HG03457 (cell line): ENCODE measurements around the gene UMPS.
"Not testable (repeated sequence)": the region's sequence is repeated elsewhere in the genome, so short reads cannot be mapped to it uniquely, and the experiment has no call there.

Experiments
- ATAC-seq: cut with Tn5 transposase; IDR thresholded peaks from one replicate; pipeline ENCODE4 v1.9.1; 2021; ENCODE audit warnings: moderate number of reproducible peaks; ENCODE audit not compliant: unreplicated experiment

UMPS gene

DNA sequence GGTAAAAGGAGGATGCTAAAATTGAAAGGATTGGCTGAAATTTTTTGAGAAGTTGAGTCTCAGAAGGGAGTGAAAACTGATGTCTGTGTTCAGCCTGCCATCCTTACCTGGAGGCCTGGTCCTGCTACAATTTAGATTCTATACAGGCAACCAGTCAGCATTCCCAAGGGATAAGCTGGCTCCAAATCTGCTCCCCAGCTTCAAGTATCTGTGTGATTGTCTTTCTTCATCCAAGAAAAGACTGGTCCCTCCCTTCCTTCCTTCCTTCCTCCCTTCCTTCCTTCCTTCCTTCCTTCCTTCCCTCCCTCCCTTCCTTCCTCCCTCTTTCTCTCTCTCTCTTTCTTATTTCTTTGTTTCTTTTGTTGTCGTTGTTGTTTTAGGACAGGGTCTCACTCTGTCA lies 24.7 kb upstream of the UMPS start:
- no peak for ATAC-seq

DNA sequence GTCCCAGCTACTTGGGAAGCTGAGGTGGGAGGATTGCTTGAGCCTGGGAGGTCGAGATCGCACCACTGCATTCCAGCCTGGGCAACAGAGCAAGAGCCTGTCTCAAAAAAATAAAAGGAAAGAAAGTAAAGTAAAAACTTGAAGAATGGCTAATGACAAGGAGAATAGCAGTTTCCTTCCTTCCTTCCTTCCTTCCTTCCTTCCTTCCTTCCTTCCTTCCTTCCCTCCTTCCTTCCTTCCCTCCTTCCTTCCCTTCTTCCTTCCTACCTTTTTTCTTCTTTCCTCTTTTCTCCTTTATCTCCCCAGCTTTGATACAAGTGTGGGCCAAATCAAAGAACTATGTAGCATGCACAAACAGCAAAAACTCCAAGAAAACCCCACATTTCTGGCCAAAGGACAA lies 23.0 kb upstream of the UMPS start:
- not testable (repeated sequence) for ATAC-seq

DNA sequence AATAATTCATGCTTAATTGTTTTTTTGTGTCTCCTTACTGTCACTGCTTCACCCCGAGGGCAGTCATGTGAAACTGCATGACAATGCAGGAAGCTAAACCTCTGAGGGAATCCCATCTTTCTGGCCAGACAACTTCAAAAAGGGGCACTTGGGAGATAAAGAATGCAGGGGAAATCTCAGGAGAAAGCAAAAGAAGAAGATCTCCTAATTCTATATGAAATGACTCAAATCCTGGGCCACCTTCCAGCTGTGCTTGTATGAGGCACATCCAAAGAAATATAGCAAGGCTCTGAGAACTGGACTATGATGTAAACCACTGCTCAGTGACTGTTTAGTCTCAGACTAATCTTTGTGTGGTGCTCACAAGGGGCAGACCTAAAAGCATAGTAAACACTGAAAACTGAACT lies 22.6 kb upstream of the UMPS start:
- ATAC-seq, result no peak

DNA sequence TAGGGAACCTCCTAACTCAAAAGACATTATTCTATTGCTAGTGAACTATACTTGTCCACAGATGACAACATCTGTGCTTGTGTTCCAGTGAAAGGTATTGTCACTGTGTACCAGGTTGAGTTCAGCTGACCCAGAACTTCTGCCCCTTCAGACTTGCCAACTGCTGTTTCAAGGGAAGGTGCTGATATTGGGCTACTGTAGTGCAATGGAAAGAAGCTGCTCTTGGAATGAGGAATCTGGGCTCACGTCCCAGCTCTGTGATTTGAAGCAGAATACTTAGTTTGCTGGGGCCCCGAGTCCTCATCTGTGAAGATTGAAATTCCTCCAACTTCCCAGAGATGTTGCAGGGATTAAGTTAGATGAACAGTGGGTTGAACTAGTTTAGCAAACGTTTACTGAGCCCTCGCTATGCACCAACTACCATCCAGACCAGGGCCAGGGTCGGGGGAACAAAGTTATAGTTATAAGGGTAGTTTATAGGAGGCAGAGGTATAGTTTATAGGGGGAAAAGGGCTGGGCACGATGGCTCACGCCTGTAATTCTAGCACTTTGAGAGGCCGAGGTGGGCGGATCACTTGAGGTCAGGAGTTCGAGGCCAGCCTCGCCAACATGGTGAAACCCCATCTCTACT lies 15.9 kb upstream of the UMPS start:
- no peak for ATAC-seq

DNA sequence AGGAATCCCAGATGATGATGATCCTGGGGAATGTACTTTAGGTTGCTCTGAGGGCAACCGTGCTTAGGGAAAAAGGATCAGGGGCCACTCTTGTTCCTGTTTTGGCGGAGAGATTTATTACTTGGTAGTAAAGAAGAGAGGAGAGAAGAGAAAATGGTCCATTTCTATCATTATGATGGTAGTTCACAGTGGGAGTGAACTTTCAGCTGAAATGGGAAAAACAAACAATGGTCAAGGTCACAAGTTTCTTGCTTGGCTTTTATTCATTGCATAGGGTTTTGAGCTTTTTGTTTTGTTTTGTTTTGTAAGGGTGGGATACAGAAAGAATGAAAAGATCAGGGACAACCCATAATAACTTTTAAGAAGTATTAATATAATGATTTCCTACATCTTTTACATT lies 7.7 kb upstream of the UMPS start:
- ATAC-seq, result no peak

DNA sequence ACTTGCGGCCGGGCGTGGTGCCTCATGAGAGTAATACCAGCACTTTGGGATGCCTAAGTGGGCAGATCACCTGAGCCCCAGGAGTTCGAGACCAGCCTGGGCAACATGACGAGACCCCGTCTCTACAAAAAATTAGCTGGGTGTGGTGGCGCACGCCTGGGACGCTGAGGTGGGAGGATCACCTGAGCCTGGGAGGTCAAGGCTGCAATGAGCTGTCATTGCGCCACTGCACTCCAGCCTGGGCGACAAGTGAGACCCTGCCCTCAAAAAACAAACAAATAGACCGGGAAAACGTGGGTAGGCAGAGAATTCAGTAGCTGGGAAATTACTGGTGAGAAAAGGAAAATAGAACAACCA lies 667 bp downstream of the UMPS start:
- no peak for ATAC-seq

DNA sequence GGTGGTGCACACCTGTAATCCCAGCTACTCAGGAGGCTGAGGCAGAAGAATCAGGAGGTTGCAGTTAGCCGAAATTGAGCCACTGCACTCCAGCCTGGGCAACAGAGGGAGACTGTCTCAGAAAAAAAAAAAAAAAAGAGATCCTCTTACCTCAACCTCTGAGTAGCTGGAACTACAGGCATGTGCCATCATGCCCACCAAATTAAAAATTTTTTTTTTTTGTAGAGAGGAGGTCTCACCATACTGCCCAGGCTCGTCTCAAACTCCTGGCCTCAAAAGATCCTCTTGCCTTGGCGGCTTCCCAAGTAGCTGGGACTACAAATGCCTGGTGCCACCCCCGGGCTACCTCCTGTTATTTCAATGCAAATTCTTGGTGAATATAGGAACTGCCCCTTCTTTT lies 1.5 kb downstream of the UMPS start:
- ATAC-seq, result no peak

DNA sequence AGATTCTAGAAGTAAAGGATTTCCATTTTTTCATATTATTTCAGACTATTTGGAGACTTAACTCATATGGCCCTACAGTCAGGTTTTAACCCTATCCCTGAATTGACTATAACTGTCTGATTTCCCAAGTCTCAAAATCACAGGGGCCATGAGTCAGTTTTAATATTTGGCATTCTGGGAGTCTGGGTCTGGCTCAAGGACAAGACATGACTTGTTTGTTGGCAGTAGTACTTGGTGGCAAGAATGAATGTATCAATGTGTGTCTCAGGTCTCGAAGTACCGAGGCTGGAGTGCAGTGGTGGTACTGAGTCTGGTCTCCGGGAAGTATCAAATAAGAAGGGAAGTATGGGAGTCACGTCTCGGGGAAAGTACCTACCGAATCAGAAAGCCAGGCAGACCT lies 10.8 kb downstream of the UMPS start:
- no peak for ATAC-seq

DNA sequence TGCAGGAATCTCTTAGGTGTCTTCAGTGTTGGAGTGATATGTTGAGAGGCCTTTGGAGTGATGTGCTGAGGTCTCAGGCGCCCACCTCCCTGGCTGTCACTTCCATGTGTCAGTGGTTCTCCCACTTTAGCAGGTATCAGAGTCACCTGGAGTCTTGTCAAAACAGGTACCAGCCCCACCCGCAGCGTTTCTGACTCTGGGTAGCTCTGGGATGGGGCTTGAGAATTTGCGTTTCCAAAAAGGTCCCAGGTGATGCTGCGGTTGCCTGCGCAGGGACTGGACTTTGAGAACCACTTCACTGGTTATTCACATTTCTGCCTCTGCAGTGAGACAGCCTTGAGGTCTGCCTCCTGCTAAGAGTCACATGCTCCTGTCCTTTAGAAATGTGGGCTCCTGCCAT lies 15.5 kb downstream of the UMPS start:
- no peak for ATAC-seq

DNA sequence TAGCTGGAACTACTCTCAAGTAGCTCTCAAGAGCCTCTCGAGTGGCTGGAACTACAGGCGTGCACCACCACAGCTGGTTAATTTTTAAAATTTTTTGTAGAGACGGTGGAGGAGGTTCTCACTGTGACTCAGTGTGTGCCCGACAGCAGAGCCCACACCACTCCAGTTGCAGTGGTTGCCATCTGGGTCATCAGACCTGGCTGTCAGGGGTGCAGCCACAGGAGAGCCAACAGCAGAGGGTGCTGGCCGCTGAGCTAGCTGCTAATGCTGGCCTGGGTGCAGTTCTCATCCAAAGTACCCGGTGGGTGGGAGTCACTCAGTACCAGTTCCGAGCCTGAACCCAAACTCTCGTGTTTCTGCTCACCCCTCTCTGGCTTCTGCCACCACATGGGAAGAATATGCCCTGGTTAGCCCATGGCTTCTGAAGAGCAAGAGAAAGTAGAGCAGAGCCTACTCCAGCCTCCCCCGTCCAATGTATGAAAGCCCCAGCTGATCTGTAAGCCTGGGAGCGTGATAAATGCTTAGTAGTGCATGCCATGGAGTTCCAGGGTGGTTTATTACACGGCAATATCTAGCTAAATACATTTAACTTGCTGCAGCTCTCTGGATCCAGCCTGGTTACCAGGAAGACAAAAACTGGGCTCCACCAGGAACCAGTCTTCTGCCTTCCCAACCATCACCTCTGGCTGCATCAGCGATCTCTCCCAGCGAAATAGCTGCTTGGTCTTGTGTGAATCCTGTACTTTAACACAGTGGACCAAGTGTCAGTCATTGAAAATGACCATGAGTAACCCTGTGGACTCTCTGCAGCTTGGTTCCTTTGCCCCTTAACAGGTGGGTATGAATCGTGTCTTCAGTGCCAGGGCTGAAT lies 17.1 kb downstream of the UMPS start:
- no peak for ATAC-seq

DNA sequence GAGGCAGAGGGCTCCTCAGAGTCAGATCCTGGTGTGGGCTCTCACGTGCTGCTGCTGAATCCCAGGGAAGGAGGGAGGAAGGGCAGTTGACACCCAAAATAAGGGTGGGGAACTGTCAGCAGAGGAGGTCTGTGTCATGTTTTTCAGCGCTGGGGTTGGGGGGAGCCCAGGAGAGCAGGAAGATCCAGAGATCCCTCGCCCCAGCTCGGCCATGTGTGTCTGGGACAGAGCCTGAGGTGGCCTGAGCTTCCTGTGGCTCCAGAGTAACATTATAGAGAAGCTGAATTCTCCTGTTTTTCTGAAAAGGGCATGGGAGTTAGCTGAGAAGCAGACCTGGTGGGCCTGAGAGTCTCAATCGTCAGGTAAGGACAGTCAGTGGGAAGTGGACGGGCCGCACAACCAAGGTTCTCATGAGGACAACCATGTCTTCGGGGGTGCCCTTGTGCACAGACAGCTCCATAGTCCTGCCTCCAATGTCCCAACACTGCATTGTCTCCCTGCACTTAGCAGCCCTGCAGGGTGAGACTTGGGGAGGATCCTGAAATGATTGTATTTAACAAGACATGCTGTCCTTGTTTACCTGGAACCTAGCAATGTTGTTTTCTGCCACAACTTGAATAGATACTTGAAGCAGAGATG lies 18.4 kb downstream of the UMPS start:
- ATAC-seq, result no peak

DNA sequence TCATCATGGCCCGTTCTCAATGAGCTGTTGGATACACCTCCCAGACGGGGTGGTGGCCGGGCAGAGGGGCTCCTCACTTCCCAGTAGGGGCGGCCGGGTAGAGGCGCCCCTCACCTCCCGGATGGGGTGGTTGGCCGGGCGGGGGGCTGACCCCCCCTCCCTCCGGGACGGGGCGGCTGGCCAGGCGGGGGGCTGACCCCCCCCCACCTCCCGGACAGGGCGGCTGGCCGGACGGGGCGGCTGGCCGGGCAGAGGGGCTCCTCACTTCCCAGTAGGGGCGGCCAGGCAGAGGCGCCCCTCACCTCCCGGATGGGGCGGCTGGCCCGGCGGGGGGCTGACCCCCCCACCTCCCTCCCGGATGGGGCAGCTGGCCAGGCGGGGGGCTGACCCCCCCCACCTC lies 19.6 kb downstream of the UMPS start:
- not testable (repeated sequence) for ATAC-seq

DNA sequence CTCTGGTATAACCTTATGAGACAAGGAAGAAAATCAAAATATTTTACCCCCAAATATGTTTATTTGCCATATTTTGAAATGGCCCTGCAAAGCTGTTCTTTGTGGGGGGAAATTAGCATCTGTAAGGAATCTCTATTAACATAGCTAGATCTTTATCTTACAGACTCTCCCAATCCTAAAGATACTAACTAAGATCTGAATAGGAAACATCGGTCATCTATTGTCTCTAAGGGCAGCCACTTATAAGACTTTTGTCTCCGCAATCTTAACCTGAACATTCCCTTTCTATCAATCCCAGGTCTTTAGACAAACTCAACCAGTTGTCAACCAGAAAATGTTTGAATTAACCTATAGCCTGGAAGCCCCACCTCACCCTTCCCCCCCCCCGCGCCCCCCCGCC lies 21.2 kb downstream of the UMPS start:
- no peak for ATAC-seq

DNA sequence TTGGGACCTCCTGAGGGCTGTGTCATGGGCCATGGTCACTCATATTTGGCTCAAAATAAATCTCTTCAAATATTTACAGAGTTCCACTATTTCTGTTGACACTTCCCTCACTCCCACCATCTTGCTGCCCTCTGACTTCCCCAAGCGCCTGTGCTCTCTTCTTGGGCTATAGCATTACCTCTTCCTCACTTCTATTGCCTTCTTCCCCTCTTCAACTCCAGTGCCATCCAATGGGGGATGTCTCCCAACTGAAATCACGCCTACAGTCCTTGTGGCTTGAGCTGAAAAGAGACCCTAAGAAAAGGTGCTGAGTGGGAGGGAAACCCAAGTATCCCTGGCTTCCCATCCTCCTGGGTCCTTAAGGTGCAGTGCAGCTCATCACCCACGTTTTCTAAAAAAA lies 21.8 kb downstream of the UMPS start:
- no peak for ATAC-seq

DNA sequence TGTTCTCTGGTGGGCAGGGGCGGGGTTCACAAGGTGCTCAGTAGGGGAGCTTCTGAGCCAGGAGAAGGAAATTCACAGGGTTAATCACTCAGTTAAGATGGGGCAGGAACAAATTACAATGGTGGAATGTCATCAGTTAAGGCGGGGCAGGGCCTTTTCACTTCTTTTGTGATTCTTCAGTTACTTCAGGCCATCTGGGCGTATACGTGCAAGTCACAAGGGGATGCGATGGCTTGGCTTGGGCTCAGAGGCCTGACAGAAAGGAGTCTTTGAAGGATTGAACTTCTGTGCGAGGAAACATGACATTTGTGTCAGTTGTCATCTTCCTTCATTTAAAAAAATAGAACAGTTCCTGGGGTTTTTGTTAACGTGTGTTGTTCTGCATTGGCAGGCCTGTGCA lies 27.7 kb downstream of the UMPS start:
- not testable (repeated sequence) for ATAC-seq

DNA sequence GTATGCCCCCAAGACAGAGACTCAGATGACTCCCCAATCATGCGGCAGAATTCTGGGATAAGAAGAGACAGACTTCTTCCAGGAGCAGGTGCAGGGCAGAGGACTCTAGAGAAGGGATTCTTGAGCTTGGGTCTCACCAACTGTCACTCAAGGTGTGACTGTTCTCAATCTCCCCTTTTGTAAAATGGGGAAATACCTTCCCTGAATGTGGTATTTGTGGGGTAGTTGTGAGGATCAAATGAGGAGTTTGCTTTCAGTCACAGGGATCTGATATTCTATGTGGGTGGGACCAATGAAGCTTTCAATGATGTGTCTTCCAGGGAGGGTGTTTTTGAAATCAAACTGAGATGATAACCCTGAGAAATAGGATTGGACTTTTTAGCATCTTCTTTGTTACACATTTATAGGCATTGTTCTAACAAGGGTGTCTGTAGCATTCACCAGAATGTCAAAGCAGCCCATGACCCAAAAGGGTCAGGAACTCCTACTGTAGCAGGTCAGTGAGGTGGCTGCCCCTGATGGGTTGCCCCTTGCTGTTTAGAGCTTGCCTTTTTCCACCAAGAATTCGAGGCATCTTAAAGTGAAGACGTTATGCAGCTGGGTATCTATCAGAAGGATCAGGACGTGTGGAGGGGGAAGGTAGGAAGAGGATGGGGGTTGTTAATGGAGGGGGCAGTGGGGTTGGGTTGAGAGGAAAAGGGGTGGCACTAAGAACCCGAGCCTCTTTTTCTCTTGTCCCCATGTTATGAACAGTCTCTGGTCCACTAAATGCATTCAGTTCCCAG lies 28.8 kb downstream of the UMPS start:
- no peak for ATAC-seq

DNA sequence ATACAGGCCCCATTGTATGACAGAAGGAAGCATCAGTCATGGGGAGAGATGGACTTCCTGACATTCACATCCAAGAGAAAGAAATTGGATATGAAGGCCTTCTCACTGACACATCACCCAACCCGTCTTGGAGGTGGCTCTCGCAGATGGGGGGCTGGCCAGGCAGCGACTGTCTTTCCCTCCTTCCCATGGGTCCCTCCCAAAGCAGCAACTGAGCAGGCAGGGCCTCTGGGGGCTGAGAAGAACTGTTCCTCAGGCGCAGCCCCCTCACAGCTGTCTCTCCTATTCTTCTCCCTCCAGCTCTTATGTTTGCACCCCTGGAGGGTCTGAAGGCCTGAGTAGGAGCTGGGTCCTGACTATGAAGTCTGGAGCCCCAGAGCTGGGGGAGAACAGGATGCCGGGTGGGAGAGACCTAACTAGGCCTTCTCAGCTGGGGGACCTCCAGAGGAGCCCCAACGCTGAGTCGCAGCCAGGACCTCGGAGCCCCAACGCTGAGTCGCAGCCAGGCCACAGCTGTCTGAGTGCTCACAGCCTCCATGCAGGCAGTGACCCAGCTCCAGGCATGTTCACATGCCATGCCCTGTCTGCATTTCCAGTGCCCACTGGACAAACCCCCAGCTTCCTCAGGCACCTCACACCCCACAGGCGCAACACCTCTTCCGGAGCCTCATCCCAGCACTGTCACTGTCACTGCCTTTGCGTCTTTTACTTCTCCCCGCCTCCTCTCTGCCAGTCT lies 29.6 kb downstream of the UMPS start:
- no peak for ATAC-seq

DNA sequence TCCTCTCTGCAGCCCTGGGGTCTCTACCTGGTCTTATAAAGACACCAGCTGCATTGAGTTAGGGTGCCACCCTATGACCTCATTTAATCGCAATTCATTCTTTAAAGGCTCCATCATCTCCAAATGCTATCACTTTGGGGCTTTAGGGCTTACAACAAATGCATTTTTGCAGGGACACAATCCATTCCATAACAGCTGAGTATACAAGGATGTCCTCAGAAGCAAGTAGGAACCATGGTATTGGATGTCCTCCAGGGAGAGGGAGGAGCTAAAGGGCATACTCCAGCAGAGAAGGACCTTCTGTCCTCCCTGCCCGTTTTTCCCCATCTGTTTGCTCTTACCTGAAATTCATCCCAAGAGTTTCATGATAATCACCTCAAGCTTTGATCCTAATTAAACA lies 30.3 kb downstream of the UMPS start:
- ATAC-seq, result no peak

DNA sequence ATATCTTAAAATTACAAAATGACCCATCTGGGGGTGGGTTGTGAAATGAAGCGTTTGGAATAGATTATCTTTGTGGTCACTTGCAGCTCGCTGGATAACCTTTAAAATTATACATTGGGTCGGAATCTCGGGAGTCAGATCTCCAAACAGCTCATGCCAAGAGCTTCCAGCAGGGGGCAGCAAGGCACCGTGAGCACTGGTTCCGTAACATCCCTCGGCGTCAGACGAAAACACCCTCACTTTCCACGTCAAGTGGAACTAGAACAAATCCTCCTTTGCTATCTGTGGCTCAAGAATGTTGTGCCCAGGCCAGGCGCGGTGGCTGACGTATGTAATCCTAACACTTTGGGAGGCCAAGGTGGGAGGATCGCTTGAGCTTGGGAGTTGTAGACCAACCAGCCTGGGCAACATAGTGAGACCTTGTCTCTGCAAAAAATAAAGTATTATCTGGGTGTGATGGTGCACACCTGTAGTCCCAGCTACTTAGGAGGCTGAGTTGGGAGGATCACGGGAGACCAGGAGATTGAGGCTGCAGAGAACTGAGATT lies 31.1 kb downstream of the UMPS start:
- ATAC-seq, result no peak

DNA sequence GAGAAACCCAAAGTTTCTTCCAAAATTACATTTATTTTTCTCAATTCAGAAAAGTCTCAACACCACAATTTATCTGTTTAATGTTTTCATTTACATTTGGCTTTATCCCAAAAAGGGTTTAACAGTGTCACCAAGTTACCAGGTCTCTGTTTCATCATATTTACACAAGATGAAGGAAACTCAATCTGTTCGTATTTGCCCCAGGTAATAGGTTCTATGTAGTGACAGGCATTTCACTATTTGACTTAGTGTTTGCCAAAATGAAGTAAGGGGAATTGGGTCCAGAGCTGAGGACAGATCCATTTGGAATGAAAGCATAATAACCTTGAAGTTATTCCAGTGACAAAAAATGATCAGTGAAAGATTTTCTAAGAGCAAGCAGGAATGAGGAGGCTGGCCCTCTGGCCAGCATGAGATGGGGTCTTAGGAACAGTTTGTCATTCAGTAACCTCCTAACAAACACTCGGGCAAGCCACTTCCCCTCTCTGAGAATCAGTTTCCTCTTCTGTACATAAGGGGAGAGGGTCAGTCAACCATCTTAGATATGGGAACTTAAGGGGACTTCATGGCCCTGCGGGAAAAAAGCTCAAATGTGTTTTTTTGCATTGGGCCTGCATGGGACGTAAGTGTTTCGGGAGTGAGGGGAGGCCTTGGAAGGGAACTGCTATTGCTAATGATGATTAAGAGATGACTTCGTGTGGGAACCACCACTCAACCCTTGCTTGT lies 31.8 kb downstream of the UMPS start:
- no peak for ATAC-seq
